Measurements from ENCODE around the gene U2AF1L4.

Gene U2AF1L4

DNA sequence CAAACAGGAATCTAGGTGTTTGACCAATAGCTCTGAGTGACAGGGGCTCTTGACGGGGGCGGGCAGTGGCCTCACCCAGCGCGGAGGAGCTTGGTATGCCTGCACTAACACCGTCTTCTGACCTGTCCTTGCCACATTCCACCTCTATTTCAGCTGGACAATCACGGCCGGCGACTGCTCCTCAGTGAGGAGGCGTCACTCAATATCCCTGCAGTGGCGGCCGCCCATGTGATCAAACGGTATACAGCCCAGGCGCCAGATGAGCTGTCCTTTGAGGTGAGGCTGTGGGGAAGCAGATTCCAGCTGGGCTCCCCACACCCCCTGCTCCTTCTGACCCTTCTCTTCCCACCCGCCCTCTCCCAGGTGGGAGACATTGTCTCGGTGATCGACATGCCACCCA lies 34.8 kb upstream of the U2AF1L4 start:
- in situ Hi-C loops (cut with MboI; ENCODE audit: low pct_unique_long_range_greater_than_20kb, low sequenced_read_pairs, unreplicated experiment), result no loop called here
- TF ChIP-seq, protein P1, sequence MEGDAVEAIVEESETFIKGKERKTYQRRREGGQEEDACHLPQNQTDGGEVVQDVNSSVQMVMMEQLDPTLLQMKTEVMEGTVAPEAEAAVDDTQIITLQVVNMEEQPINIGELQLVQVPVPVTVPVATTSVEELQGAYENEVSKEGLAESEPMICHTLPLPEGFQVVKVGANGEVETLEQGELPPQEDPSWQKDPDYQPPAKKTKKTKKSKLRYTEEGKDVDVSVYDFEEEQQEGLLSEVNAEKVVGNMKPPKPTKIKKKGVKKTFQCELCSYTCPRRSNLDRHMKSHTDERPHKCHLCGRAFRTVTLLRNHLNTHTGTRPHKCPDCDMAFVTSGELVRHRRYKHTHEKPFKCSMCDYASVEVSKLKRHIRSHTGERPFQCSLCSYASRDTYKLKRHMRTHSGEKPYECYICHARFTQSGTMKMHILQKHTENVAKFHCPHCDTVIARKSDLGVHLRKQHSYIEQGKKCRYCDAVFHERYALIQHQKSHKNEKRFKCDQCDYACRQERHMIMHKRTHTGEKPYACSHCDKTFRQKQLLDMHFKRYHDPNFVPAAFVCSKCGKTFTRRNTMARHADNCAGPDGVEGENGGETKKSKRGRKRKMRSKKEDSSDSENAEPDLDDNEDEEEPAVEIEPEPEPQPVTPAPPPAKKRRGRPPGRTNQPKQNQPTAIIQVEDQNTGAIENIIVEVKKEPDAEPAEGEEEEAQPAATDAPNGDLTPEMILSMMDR (IDR thresholded peaks at IDR 0.05; ENCODE audit: extremely low read depth, insufficient read depth, missing control alignments), result no peak
- no peak for DNase-seq (ENCODE audit: low spot score)

DNA sequence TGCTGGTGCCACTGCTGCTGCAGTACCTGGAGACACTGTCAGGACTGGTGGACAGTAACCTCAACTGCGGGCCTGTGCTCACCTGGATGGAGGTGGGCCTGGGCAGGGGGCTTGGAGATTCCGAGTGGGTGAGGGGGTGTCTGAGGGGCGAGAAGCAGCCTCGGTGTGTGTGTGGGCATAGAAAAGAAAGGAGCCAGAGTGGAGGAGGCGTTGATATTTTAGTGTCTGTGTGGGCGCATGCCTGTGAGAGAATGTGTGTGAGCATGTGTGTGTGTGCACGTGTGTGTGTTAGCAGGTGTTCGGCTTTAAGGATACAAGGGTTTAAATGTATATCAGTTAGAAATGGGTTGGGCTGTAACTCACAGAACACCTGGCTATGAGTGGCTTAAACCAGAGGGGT lies 33.8 kb upstream of the U2AF1L4 start:
- DNase-seq (ENCODE audit: low spot score), result no peak
- in situ Hi-C loops (cut with MboI; ENCODE audit: low pct_unique_long_range_greater_than_20kb, low sequenced_read_pairs, unreplicated experiment), result no loop called here
- TF ChIP-seq, protein P1 (IDR thresholded peaks at IDR 0.05; ENCODE audit: extremely low read depth, insufficient read depth, missing control alignments), result no peak

DNA sequence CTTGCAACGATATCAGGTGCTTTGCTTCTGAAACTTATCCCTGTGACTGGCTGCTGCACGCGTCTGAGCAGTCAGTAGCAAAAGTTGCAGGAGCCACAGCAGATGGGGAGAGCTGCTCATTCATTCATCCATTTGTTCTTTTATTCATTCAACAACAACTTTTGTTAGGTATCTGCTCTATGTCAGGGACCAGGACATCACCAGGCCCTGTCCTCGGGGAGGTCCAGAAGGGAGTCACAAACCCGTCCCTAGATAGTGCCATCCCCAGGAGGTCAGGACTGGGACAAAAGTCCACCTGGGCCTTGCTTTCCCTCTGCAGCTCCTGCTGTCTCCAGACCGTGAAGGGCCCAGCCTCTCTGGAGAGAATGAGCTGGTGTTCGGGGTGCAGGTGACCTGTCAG lies 32.7 kb upstream of the U2AF1L4 start:
- in situ Hi-C loops (cut with MboI; ENCODE audit: low pct_unique_long_range_greater_than_20kb, low sequenced_read_pairs, unreplicated experiment), result no loop called here
- TF ChIP-seq, protein P1 (IDR thresholded peaks at IDR 0.05; ENCODE audit: extremely low read depth, insufficient read depth, missing control alignments), result no peak
- DNase-seq (ENCODE audit: low spot score), result no peak

DNA sequence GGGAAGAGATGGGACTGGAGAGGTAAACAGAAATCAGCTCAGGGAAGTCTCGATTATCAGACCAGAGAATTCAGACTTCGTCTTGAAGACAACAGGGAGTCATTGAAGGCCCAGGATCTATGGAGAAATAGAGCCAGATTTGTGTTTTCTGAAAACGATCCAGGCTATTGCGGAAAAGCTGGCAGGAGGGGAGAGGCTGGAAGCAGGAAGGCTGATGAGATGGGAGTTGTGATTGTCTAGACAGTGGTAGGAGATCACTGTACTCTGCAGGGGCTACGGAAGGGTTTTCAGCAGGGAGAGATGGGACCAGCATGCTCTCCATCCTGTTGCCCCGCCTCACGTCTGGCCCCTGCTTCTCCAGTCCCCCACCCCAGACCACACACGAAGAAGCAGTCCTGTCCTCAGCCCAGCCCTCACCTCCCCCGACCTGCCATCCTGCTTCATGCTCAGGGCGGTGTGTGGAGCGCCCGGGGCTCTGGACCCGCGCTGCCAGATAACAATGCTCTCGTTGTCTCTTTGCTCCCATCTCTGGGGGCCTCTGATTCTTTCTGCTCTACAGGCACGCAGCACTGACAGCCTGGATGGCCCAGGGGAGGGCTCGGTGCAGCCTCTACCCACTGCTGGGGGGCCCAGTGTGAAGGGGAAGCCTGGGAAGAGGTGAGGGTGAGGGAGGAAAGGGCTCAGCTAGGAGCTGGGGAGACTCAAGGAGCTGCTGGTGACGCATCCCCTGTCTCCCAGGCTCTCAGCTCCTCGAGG lies 32.0 kb upstream of the U2AF1L4 start:
- in situ Hi-C loops (cut with MboI; ENCODE audit: low pct_unique_long_range_greater_than_20kb, low sequenced_read_pairs, unreplicated experiment), result no loop called here
- TF ChIP-seq, protein P1 (IDR thresholded peaks at IDR 0.05; ENCODE audit: extremely low read depth, insufficient read depth, missing control alignments), result no peak
- no peak for DNase-seq (ENCODE audit: low spot score)

DNA sequence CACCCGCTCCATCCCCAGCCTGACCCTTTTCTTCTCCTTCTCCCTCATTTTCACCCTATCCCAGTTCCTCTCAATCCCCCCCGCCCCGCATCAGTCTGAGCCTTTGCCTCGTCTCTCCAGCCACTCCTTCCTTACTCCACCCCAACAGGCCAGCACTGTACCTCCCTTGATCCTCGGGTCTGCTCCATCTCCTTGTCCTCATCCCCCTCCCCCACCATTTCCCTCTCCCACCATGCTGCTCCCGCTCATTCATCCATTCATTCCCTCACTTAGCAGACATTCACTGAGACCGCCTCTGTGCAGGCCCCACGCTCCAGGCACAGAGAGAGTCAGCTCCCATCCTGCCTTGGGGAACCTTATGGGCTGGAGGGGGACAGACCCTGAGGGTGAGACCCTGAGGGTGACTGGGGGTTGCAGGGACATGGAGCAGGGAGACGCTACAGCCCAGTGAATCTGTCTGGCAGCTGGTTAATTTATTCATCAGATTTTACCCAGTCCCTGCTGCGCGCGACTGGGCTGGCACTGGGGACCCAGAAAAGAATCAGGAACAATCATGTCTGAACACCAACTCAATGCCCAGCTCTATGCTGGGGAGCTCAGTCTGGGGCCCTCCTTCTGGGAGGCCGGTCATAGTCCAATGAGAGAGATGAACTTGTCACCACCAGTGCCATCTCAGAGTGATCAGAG lies 31.0 kb upstream of the U2AF1L4 start:
- in situ Hi-C loops (cut with MboI; ENCODE audit: low pct_unique_long_range_greater_than_20kb, low sequenced_read_pairs, unreplicated experiment), result no loop called here
- TF ChIP-seq, protein P1 (IDR thresholded peaks at IDR 0.05; ENCODE audit: extremely low read depth, insufficient read depth, missing control alignments), result no peak
- no peak for DNase-seq (ENCODE audit: low spot score)

DNA sequence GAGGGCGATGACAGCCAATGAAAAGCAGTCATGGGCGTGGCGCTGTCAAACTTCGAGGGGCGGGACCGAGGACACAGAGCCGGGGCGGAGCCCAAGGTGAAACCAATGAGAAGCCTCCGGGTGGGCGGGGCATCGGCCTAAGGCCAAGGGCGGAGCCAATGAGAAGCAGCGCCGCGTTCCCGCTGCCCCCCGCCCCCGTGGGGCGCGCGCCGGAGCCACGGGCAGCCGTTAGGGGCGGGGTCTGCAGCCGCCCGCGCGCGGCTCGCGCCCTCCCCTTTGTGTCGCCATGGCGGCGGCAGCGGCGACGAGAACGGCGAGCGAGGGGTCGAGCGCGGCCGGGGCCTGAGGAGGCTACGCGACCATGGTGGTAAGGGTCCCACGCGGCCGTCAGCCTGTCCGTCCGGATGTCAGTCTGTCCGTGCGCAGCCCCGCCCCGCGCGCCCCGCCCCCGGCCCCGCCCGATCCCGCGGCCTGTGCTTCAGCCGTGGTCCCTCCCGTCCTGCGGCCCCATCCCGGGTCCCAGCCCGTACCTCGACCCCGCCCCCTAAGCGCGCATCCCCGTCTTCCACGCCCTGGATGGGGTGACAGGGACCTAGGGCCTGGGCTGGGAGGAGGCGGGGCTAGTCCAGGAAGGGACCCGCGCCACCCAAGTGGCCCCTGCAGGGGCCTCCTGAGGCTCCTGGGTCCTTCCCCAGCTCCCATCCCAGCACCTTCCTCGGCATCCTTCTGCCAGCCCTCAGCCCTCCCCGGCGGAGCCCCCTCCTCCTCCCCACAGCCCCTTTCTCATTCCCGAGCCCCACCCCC lies 30.3 kb upstream of the U2AF1L4 start, which contains the start of gene ARHGAP33:
Gene ARHGAP33, plus strand, starts transcription at position 267 of the 804 bp plus-strand sequence. Its CDS starts 95 bp downstream, at position 362.
- peak; percentile 100 for DNase-seq (ENCODE audit: low spot score)
- in situ Hi-C loops (cut with MboI; ENCODE audit: low pct_unique_long_range_greater_than_20kb, low sequenced_read_pairs, unreplicated experiment), result no loop called here
- TF ChIP-seq, protein P1 (IDR thresholded peaks at IDR 0.05; ENCODE audit: extremely low read depth, insufficient read depth, missing control alignments), result no peak

All from GM13977 (cell line).